ENCODE data around the gene FRK.

DNA sequence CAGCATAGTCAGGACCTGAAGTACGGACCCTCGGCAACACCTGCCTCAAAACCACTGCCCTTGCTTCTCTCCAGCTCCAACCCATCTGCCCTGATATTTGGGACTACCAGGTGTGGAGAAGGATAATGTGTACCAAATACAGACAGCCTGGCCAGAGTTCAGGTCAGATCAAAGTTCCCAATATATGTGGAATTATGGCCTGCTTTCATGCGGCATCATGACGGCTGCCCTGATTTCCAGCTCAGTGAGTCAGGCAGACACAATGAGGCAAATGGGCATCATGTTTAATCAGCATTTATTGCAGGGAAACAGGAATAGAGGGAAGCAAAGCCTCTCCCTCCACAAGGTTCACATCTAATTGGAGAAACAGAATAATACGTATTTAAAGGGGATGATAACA is 57.9 kb downstream of the FRK start:
- TF ChIP-seq, protein P1, sequence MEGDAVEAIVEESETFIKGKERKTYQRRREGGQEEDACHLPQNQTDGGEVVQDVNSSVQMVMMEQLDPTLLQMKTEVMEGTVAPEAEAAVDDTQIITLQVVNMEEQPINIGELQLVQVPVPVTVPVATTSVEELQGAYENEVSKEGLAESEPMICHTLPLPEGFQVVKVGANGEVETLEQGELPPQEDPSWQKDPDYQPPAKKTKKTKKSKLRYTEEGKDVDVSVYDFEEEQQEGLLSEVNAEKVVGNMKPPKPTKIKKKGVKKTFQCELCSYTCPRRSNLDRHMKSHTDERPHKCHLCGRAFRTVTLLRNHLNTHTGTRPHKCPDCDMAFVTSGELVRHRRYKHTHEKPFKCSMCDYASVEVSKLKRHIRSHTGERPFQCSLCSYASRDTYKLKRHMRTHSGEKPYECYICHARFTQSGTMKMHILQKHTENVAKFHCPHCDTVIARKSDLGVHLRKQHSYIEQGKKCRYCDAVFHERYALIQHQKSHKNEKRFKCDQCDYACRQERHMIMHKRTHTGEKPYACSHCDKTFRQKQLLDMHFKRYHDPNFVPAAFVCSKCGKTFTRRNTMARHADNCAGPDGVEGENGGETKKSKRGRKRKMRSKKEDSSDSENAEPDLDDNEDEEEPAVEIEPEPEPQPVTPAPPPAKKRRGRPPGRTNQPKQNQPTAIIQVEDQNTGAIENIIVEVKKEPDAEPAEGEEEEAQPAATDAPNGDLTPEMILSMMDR (conservative IDR thresholded peaks at IDR 0.05) = no peak
- TF ChIP-seq EZH2 (IDR thresholded peaks at IDR 0.05; ENCODE audit: low read depth) = no peak
